WTC11 (cell line): Measurements from ENCODE around the gene PAX9. TPM values are rescaled to one million over a fixed set of nuclear protein-coding genes. Genes with fewer than 3 reads are reported as not detected.

Source experiments
- ATAC-seq: fragments of 200-7000 bp; cut with Tn5 transposase; 2 replicates; pipeline ENCODE4 v1.10.0; 2021; ENCODE audit warnings: mild to moderate bottlenecking, moderate library complexity
- CTCF ChIA-PET: fragments of 300-600 bp; sonication (Branson Sonifier 250); formaldehyde crosslinking; loops from one replicate; lab custom pipeline; 2021; ENCODE audit warnings: antibody characterized with exemption; lab: Charles Lee
- POLR2A ChIA-PET: fragments of 350-600 bp; sonication (Branson Sonifier 250); formaldehyde crosslinking; loops from one replicate; lab custom pipeline; 2021; ENCODE audit warnings: antibody characterized with exemption; lab: Charles Lee
- DNase-seq: peaks from one replicate; pipeline ENCODE4 v3.0.0; 2021; ENCODE audit warnings: low spot score
- H3K27ac Mint-ChIP-seq: 2 replicates; pipeline ENCODE4 v1.8.0; 2021; ENCODE audit warnings: mixed read lengths
- H3K27me3 Mint-ChIP-seq: 2 replicates; pipeline ENCODE4 v1.8.0; 2021; ENCODE audit warnings: low read depth, mild to moderate bottlenecking, moderate library complexity, mixed read lengths
- H3K36me3 Mint-ChIP-seq: 2 replicates; pipeline ENCODE4 v1.8.0; 2021; ENCODE audit warnings: mixed read lengths
- H3K4me1 Mint-ChIP-seq: 2 replicates; pipeline ENCODE4 v1.8.0; 2022; ENCODE audit warnings: mixed read lengths
- H3K4me3 Mint-ChIP-seq: 2 replicates; pipeline ENCODE4 v1.8.0; 2021; ENCODE audit warnings: mild to moderate bottlenecking, moderate library complexity, mixed read lengths
- H3K9me3 Mint-ChIP-seq: 2 replicates; pipeline ENCODE4 v1.8.0; 2021; ENCODE audit warnings: mixed read lengths
- IRF1 ChIP-seq: sonication (generic); formaldehyde crosslinking; IDR thresholded peaks from 2 replicates; pipeline ENCODE4 v1.8.0; 2023; ENCODE audit warnings: missing genetic modification reagents
- KAT7 ChIP-seq: sonication (generic); formaldehyde crosslinking; IDR thresholded peaks from 2 replicates; pipeline ENCODE4 v1.8.1; 2023; ENCODE audit warnings: missing genetic modification reagents, mild to moderate bottlenecking, borderline replicate concordance
- MAX ChIP-seq: sonication (generic); formaldehyde crosslinking; IDR thresholded peaks from 2 replicates; pipeline ENCODE4 v1.8.0; 2022; ENCODE audit warnings: mild to moderate bottlenecking, missing genetic modification reagents
- MLX ChIP-seq: sonication (generic); formaldehyde crosslinking; IDR thresholded peaks from 2 replicates; pipeline ENCODE4 v1.8.1; 2023; ENCODE audit warnings: mild to moderate bottlenecking, missing genetic modification reagents, moderate library complexity
- NFE2L1 ChIP-seq: sonication (generic); formaldehyde crosslinking; IDR thresholded peaks from 2 replicates; pipeline ENCODE4 v1.8.1; 2023; ENCODE audit warnings: missing genetic modification reagents
- OVOL2 ChIP-seq: fragments of 250-450 bp; sonication (Bioruptor Pico); IDR thresholded peaks from 2 replicates; pipeline ENCODE4 v1.9.0; 2021; ENCODE audit warnings: mild to moderate bottlenecking, borderline replicate concordance
- PREB ChIP-seq: sonication (generic); formaldehyde crosslinking; IDR thresholded peaks from 2 replicates; pipeline ENCODE4 v1.8.1; 2022; ENCODE audit warnings: mild to moderate bottlenecking, missing genetic modification reagents, moderate library complexity, borderline replicate concordance
- RELA ChIP-seq: sonication (generic); formaldehyde crosslinking; IDR thresholded peaks from 2 replicates; pipeline ENCODE4 v1.8.1; 2022; ENCODE audit warnings: missing genetic modification reagents, mild to moderate bottlenecking, borderline replicate concordance
- TEAD4 ChIP-seq: sonication (generic); formaldehyde crosslinking; IDR thresholded peaks from 2 replicates; pipeline ENCODE4 v1.8.0; 2022; ENCODE audit warnings: mild to moderate bottlenecking, missing genetic modification reagents
- USF1 ChIP-seq: sonication (generic); formaldehyde crosslinking; IDR thresholded peaks from 2 replicates; pipeline ENCODE4 v1.8.0; 2022; ENCODE audit warnings: mild to moderate bottlenecking, missing genetic modification reagents
- ZNF219 ChIP-seq: sonication (generic); formaldehyde crosslinking; IDR thresholded peaks from 2 replicates; pipeline ENCODE4 v1.8.0; 2023; ENCODE audit warnings: missing genetic modification reagents, mild to moderate bottlenecking, borderline replicate concordance
- ZNF317 ChIP-seq: sonication (generic); formaldehyde crosslinking; IDR thresholded peaks from 2 replicates; pipeline ENCODE4 v1.8.1; 2023; ENCODE audit warnings: low read depth, mild to moderate bottlenecking, moderate library complexity, missing genetic modification reagents, borderline replicate concordance
- ZNF423 ChIP-seq: fragments of 250-450 bp; sonication (Bioruptor Pico); IDR thresholded peaks from 2 replicates; pipeline ENCODE4 v2.1.2; 2022; ENCODE audit warnings: mild to moderate bottlenecking, moderate library complexity
- ZNF425 ChIP-seq: fragments of 250-450 bp; sonication (Bioruptor Pico); conservative IDR thresholded peaks from 2 replicates; pipeline ENCODE4 v1.9.0; 2021; ENCODE audit warnings: mild to moderate bottlenecking
- total RNA-seq: library from RNA; stranded (reverse); gene quantifications from 3 replicates; pipeline ENCODE4 v1.2.3, GENCODE V29; 2021

Gene PAX9
- total RNA-seq, 1 experiment from 2014 or later, result not detected

- H3K27ac Mint-ChIP-seq, result no peak overlapping the region
- peaks cover 98% of the 10 kb centered on the region for H3K27me3 Mint-ChIP-seq
- CTCF ChIA-PET, result interaction anchor here (0.9 to 1.9 kb wide), 2 partner anchors 16 to 927 kb away, joined by 3 to 8 read pairs; no protein-coding TSS in a partner anchor
Observed at GRCh38 chr14:36664322-36665193, 2.9 kb downstream of the PAX9 start.

GRCh38 chr14:36665887-36666415 is 4.3 kb downstream of the PAX9 start:
- peaks cover 38% of the 10 kb centered on the region for H3K4me1 Mint-ChIP-seq
- H3K9me3 Mint-ChIP-seq, result no peaks in the 10 kb centered on the region
- CTCF ChIA-PET, result interaction anchor here (1.1 to 2.1 kb wide), 10 partner anchors 9 to 484 kb away, joined by 3 to 39 read pairs (median 8); no protein-coding TSS in a partner anchor
- peak overlapping the region; percentile 72 for H3K4me3 Mint-ChIP-seq
- no peak for ATAC-seq
- POLR2A ChIA-PET, result interaction anchor here (0.9 kb wide), 1 partner anchor 10 kb away, joined by 4 read pairs; no protein-coding TSS in a partner anchor
- no peak for DNase-seq
- no peak for TF ChIP-seq PREB (CRISPR knock-in tag)
- peaks cover 97% of the 10 kb centered on the region for H3K27me3 Mint-ChIP-seq
- H3K36me3 Mint-ChIP-seq, result no peaks in the 10 kb centered on the region
- H3K27ac Mint-ChIP-seq, result no peak overlapping the region

More at GRCh38 chr14:36664322-36665193, 2.9 kb downstream of the PAX9 start:
- POLR2A ChIA-PET, result no interaction called here
- DNase-seq, result no peak
- Mint-ChIP-seq H3K4me3 (peak overlapping the region; percentile 76), H3K4me1 (peaks cover 40% of the 10 kb centered on the region), H3K36me3 (no peaks in the 10 kb centered on the region), H3K9me3 (no peaks in the 10 kb centered on the region)
- TF ChIP-seq ZNF425 (CRISPR knock-in tag), result no peak
- no peak for TF ChIP-seq ZNF317 (CRISPR knock-in tag)
- no peak for TF ChIP-seq USF1 (CRISPR knock-in tag)
- no peak for TF ChIP-seq MLX (CRISPR knock-in tag)
- TF ChIP-seq NFE2L1 (CRISPR knock-in tag), result no peak
- no peak for TF ChIP-seq ZNF219 (CRISPR knock-in tag)
- no peak for TF ChIP-seq TEAD4 (CRISPR knock-in tag)
- no peak for ATAC-seq

- ChIA-PET POLR2A (interaction anchor here (0.9 kb wide), 1 partner anchor 9 kb away, joined by 4 read pairs; no protein-coding TSS in a partner anchor), CTCF (interaction anchor here (1.1 to 2.1 kb wide), 10 partner anchors 9 to 484 kb away, joined by 3 to 39 read pairs (median 8); no protein-coding TSS in a partner anchor)
- Mint-ChIP-seq H3K36me3 (no peaks in the 10 kb centered on the region), H3K27ac (no peak overlapping the region), H3K4me3 (peak overlapping the region; percentile 72), H3K9me3 (no peaks in the 10 kb centered on the region), H3K4me1 (peaks cover 32% of the 10 kb centered on the region), H3K27me3 (peaks cover 97% of the 10 kb centered on the region)
- ATAC-seq, result peak; percentile 34
- TF ChIP-seq IRF1 (CRISPR knock-in tag) (0 out of 2 replicates have a peak, but pooled peaks have one; percentile 14), KAT7 (CRISPR knock-in tag) (0 out of 2 replicates have a peak, but pooled peaks have one; percentile 71), ZNF423 (CRISPR knock-in tag) (peak; percentile 55; the same call in 1 of the 2 replicates), MAX (CRISPR knock-in tag) (peak; percentile 52; the same call in 1 of the 2 replicates), OVOL2 (CRISPR knock-in tag) (no peak), RELA (no peak)
- DNase-seq, result peak; percentile 81
Observed at GRCh38 chr14:36666416-36667206, 5.0 kb downstream of the PAX9 start.
